ENCODE results near the gene ALG12.
"Not testable (repeated sequence)": the region's sequence is repeated elsewhere in the genome, so short reads cannot be mapped to it uniquely, and the experiment has no call there.

The ALG12 gene

GRCh38 chr22:49853981-49854831, 64.0 kb downstream of the ALG12 start:
- H3K4me3 ChIP-seq (replicated peaks; ENCODE audit: low read depth, low read length) = peak overlapping the region; percentile 92
- no peak for TF ChIP-seq CTCF (IDR thresholded peaks at IDR 0.05; ENCODE audit: insufficient read depth, low read length, poor library complexity, severe bottlenecking)
- peaks cover 1% of the 10 kb centered on the region; the same call in 1 of the 2 replicates for H3K27me3 ChIP-seq (replicated peaks; ENCODE audit: control insufficient read depth, insufficient read depth, low read length)
- peak; percentile 44 for DNase-seq (ENCODE audit: extremely low read depth, insufficient read length)
- H3K36me3 ChIP-seq (ENCODE audit: control insufficient read depth, insufficient read depth, low read length) = no peaks in the 10 kb centered on the region; the same call in 1 of the 2 replicates

- TF ChIP-seq CTCF (IDR thresholded peaks at IDR 0.05; ENCODE audit: insufficient read depth, low read length, poor library complexity, severe bottlenecking) = no peak
- Histone ChIP-seq H3K27me3 (replicated peaks; ENCODE audit: control insufficient read depth, insufficient read depth, low read length) (peaks cover 1% of the 10 kb centered on the region; the same call in 1 of the 2 replicates), H3K4me3 (replicated peaks; ENCODE audit: low read depth, low read length) (peak within 1 kb of the TSS; percentile 92), H3K36me3 (ENCODE audit: control insufficient read depth, insufficient read depth, low read length) (no peaks in the 10 kb centered on the region; the same call in 1 of the 2 replicates)
- peak; percentile 98 for DNase-seq (ENCODE audit: extremely low read depth, insufficient read length)
Observed at GRCh38 chr22:49852898-49853894, 65.0 kb downstream of the ALG12 start, which contains the start of gene ZBED4. ZBED4 (plus strand) TSS chr22:49853844; CDS start chr22:49883663, 29,819 bp downstream.

DNA sequence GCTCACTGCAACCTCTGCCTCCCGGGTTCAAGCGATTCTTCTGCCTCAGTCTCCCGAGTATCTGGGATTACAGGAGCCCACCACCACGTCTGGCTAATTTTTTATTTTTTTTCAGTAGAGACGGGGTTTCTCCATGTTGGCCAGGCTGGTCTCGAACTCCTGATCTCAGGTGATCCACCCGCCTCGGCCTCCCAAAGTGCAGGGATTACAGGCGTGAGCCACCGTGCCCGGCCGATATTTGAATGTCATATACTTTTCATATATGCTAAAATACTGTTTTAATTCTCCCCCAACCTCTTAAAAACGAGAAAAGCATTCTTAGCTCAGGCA, 65.7 kb downstream of the ALG12 start:
- not testable (repeated sequence) for DNase-seq (ENCODE audit: extremely low read depth, insufficient read length); H3K27me3 ChIP-seq (replicated peaks; ENCODE audit: control insufficient read depth, insufficient read depth, low read length); H3K36me3 ChIP-seq (ENCODE audit: control insufficient read depth, insufficient read depth, low read length)
- peak overlapping the region; percentile 70 for H3K4me3 ChIP-seq (replicated peaks; ENCODE audit: low read depth, low read length)

GRCh38 chr22:49850959-49851802, 67.1 kb downstream of the ALG12 start:
- Histone ChIP-seq H3K4me3 (replicated peaks; ENCODE audit: low read depth, low read length) (no peak overlapping the region), H3K27me3 (replicated peaks; ENCODE audit: control insufficient read depth, insufficient read depth, low read length) (peaks cover 1% of the 10 kb centered on the region; the same call in 1 of the 2 replicates), H3K36me3 (ENCODE audit: control insufficient read depth, insufficient read depth, low read length) (no peaks in the 10 kb centered on the region)
- TF ChIP-seq CTCF (IDR thresholded peaks at IDR 0.05; ENCODE audit: insufficient read depth, low read length, poor library complexity, severe bottlenecking) = no peak
- DNase-seq (ENCODE audit: extremely low read depth, insufficient read length) = no peak

Data from GM06990 (cell line).